ENCODE data around the gene INTS6. TPM values are rescaled to one million over a fixed set of nuclear protein-coding genes. Genes with fewer than 3 reads are reported as not detected.

Gene INTS6
- total and polyA plus RNA-seq, 2 of the 4 experiments (the other 2 are of a cell fraction) = 12.9 to 42.3 TPM

DNA sequence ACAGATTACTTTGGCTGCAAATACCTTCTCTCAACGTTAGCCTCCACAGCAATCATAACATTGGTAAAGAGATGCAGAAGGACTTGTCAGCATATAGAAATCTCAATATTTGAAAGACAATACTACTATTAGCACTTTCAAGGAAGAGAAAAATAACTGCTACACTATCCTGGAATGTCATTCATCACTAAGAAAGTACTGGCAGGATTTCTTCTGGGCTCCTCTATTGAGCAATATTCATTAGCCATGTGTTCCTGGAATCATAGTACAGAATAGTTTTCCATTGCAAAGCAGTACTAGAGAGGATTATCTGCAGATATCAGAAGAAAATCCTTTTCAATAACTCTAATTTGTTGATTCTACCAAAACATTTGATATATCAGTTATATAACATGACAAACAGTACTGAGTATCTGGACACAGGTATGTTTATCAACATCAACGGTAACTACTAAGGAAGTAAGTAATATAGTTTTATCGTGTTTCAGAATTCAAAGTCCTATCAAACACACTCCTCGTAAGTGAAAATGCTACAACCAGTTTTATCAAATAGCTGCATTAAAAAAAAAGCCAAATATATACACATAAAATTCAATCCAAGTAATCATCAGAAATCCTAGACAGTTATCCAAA lies 27.3 kb downstream of the INTS6 start:
- ChIA-PET POLR2A (ENCODE audit: unreplicated experiment) (interaction anchor here (0.6 kb wide), 1 partner anchor 342 kb away, joined by 3 read pairs; no protein-coding TSS in a partner anchor), CTCF (interaction anchor here (0.7 kb wide), 1 partner anchor 613 kb away, joined by 5 read pairs; no protein-coding TSS in a partner anchor)
- H2BK120ac ChIP-seq (ENCODE audit: low read depth, low read length) = no peak overlapping the region
- H3K36me3 ChIP-seq (ENCODE audit: control insufficient read depth, insufficient read depth, low read length) = peaks cover 13% of the 10 kb centered on the region
- H3K9me3 ChIP-seq (ENCODE audit: control insufficient read depth, insufficient read depth, low read length) = no peaks in the 10 kb centered on the region
- H3K4me2 ChIP-seq (ENCODE audit: low read depth, low read length) = peak overlapping the region; percentile 50; the same call in 1 of the 2 replicates
- H3K27me3 ChIP-seq (ENCODE audit: control insufficient read depth, insufficient read depth, low read length) = no peaks in the 10 kb centered on the region
- H3K4me3 ChIP-seq (ENCODE audit: insufficient read depth, low read depth, low read length) = no peak overlapping the region
- no peak overlapping the region for H2BK15ac ChIP-seq (ENCODE audit: low read depth, low read length)
- no peak overlapping the region for H3K18ac ChIP-seq (ENCODE audit: low read depth, low read length)
- H4K20me1 ChIP-seq (ENCODE audit: insufficient read depth, low read length) = peaks cover 43% of the 10 kb centered on the region; the same call in 1 of the 2 replicates
- no peak overlapping the region for H2AK9ac ChIP-seq (replicated peaks; ENCODE audit: low read depth, low read length, poor library complexity)
- peak; percentile 60 for DNase-seq
- no peak overlapping the region for H2AK5ac ChIP-seq (ENCODE audit: low read depth, low read length)
- no peak overlapping the region for H3K56ac ChIP-seq (ENCODE audit: extremely low read depth, insufficient read depth, low read length)
- intact Hi-C loops (cut with micrococcal nuclease) (loop anchor here (5.0 kb wide), 1 partner anchor 702 kb away; the partner anchor contains the start of gene NEK5), dilution Hi-C loops (cut with HindIII; ENCODE audit: low sequenced_read_pairs, unreplicated experiment) (no loop called here), in situ Hi-C loops (cut with MboI; ENCODE audit: low sequenced_read_pairs) (no loop called here)
- BruUV-seq (replicated peaks) = no TSS peak
- no peak overlapping the region for H3K14ac ChIP-seq (replicated peaks; ENCODE audit: low read depth, low read length)
- H3K9ac ChIP-seq (ENCODE audit: low read depth, low read length) = no peak overlapping the region
- H2AFZ ChIP-seq (replicated peaks; ENCODE audit: low read length, poor library complexity) = no peak overlapping the region
- TF ChIP-seq MXI1 (IDR thresholded peaks at IDR 0.05; ENCODE audit: borderline replicate concordance, low read depth, low read length) (peak; percentile 46; the same call in 1 of the 2 replicates), RAD21 (IDR thresholded peaks at IDR 0.05; ENCODE audit: low read length) (no peak), CEBPB (IDR thresholded peaks at IDR 0.05; ENCODE audit: low read depth, low read length) (peak; percentile 92)
- no peak overlapping the region for H2BK20ac ChIP-seq (ENCODE audit: low read depth, low read length)
- H3K27ac ChIP-seq (ENCODE audit: insufficient read depth, low read length) = no peak overlapping the region
- H4K91ac ChIP-seq (ENCODE audit: insufficient read depth, low read depth, low read length) = no peak overlapping the region
- no peak overlapping the region for H4K8ac ChIP-seq (ENCODE audit: low read depth in 2 of 2, low read length in 2 of 2)
- H4K5ac ChIP-seq (ENCODE audit: low read depth, low read length) = no peak overlapping the region
- H3K9me1 ChIP-seq (ENCODE audit: insufficient read depth, low read length) = peaks cover 7% of the 10 kb centered on the region
- peaks cover 2% of the 10 kb centered on the region for H3K4me1 ChIP-seq (ENCODE audit: control insufficient read depth, insufficient read depth, low read length)
- H3K23ac ChIP-seq (ENCODE audit: low read depth, low read length) = no peak overlapping the region
- WGBS, 2 experiments (ENCODE audit: extremely low coverage in 2 of 2, insufficient read length in 1 of 2) = no CpG with 5 or more reads among the region's 4 CpGs
- no peak overlapping the region for H3K4ac ChIP-seq (ENCODE audit: low read depth, low read length)
- no peak overlapping the region for H2BK5ac ChIP-seq (ENCODE audit: low read depth, low read length, poor library complexity, severe bottlenecking)
- H3K79me1 ChIP-seq (ENCODE audit: low read depth in 1 of 2, low read length in 2 of 2) = peaks cover 15 to 38% of the 10 kb centered on the region in 2 experiments
- ATAC-seq (ENCODE audit: low read depth) = peak; percentile 72
